NK-92 (cell line): Measurements from ENCODE around the gene MARF1.
"Not testable (repeated sequence)": the region's sequence is repeated elsewhere in the genome, so short reads cannot be mapped to it uniquely, and the experiment has no call there.

ENCODE experiments used
- DNase-seq: peaks from one replicate; lab custom pipeline; 2025; ENCODE audit not compliant: unreplicated experiment; lab: John Stamatoyannopoulos, UW

Gene MARF1

GRCh38 chr16:15621889-15622288 lies 21.1 kb downstream of the MARF1 start:
- no peak for DNase-seq

GRCh38 chr16:15621456-15621855 lies 21.5 kb downstream of the MARF1 start:
- DNase-seq, result no peak

GRCh38 chr16:15620611-15621195 lies 22.3 kb downstream of the MARF1 start:
- no peak for DNase-seq

- DNase-seq, result no peak
These were observed 24.6 kb downstream of the MARF1 start for GRCh38 chr16:15618392-15618791.

GRCh38 chr16:15617901-15618300 lies 25.1 kb downstream of the MARF1 start:
- DNase-seq, result no peak

GRCh38 chr16:15616475-15617165 lies 26.3 kb downstream of the MARF1 start:
- DNase-seq, result no peak

- no peak for DNase-seq
These were observed 26.9 kb downstream of the MARF1 start for GRCh38 chr16:15616012-15616411.

- DNase-seq, result no peak
These were observed 29.3 kb downstream of the MARF1 start for GRCh38 chr16:15613676-15614075.

GRCh38 chr16:15611610-15612009 lies 31.3 kb downstream of the MARF1 start:
- no peak for DNase-seq

- no peak for DNase-seq
These were observed 32.5 kb downstream of the MARF1 start for GRCh38 chr16:15610369-15610871.

- no peak for DNase-seq
These were observed 33.7 kb downstream of the MARF1 start for GRCh38 chr16:15609286-15609649.

- DNase-seq, result no peak
These were observed 34.3 kb downstream of the MARF1 start for GRCh38 chr16:15608398-15609285.

- no peak for DNase-seq
These were observed 35.1 kb downstream of the MARF1 start for GRCh38 chr16:15607700-15608396.

- DNase-seq, result not testable (repeated sequence)
These were observed 35.7 kb downstream of the MARF1 start for GRCh38 chr16:15607221-15607699.

GRCh38 chr16:15606518-15607220 lies 36.3 kb downstream of the MARF1 start:
- no peak for DNase-seq

- DNase-seq, result no peak
These were observed 37.0 kb downstream of the MARF1 start for GRCh38 chr16:15605839-15606517.

- DNase-seq, result no peak
These were observed 38.2 kb downstream of the MARF1 start for GRCh38 chr16:15604460-15605440.

- no peak for DNase-seq
These were observed 40.5 kb downstream of the MARF1 start for GRCh38 chr16:15602285-15603044.
